SIG-M5 treated with dmso at 0.1 percent for 504 hours (cell line): Measurements from ENCODE around the gene EMC10.
"Not testable (repeated sequence)": the region's sequence is repeated elsewhere in the genome, so short reads cannot be mapped to it uniquely, and the experiment has no call there.

Source experiments
- DNase-seq: peaks from one replicate; lab custom pipeline; 2025; ENCODE audit not compliant: unreplicated experiment; lab: John Stamatoyannopoulos, UW

EMC10 gene

GRCh38 chr19:50512999-50513745, 36.9 kb downstream of the EMC10 start:
- no peak for DNase-seq

GRCh38 chr19:50513746-50514345, 37.5 kb downstream of the EMC10 start, which contains the start of gene ASPDH:
TSS of gene ASPDH (minus strand) at chr19:50513913. CDS start at chr19:50513823, 90 bp downstream.
- no peak for DNase-seq

- no peak for DNase-seq
Observed at GRCh38 chr19:50514346-50515167, 38.2 kb downstream of the EMC10 start.

DNA sequence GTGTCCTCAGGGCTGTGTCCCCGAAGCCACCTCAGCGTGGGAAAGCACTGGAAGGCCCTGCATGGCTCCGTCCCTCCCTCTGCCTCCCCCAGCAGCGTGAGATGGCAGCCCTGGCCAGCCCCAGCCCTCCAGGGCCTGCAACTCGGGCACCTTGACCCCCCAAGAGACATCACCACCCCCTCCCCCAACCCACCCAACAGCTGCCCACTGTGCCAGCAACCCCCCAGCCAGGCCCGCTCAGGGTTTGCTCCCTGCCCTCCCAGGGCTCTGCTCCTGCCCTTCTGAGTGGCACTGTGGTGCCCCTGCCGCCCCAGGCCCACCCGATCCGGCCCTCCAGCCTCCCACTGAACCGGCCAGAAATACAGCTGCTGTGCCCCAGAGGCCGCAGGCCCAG, 38.9 kb downstream of the EMC10 start:
- DNase-seq: no peak

GRCh38 chr19:50516456-50516855, 40.1 kb downstream of the EMC10 start:
- DNase-seq: no peak

DNA sequence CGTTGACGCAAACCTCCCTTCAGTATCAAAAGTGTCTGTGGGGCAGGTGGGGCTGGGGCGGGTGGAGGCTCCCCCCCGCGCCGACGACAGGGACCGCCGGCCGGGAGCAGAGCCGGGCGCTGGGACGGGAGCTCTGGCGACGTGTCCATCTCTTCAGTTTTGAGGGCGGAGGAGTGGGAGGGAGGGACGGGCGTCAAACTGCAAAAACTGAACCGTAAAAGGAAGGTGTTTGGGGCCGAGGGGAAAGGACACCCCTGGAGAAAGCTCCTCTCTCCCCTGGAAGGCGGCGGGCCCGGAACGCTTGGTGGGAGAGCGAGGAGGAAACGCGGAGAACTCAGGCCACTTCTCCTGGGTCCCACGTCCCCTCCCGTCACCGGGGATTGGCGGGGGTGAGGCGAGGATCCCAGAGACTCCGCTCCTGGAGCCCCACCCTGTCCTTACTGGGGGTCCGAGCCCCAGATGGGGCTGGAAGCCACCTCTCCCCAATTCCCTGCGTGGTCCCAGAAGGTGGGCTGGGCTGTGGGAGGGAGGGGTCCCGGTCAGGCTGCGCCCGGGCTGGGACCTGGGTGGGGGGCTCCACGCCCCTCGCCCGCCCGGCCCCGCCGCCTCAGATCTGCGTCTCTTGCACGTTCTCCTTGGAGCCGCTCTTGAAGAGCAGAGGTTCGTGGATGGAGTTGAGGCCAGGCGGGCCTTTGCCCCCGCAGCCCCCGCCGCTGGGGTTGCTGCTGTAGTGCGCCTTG, 40.8 kb downstream of the EMC10 start:
- no peak for DNase-seq

DNA sequence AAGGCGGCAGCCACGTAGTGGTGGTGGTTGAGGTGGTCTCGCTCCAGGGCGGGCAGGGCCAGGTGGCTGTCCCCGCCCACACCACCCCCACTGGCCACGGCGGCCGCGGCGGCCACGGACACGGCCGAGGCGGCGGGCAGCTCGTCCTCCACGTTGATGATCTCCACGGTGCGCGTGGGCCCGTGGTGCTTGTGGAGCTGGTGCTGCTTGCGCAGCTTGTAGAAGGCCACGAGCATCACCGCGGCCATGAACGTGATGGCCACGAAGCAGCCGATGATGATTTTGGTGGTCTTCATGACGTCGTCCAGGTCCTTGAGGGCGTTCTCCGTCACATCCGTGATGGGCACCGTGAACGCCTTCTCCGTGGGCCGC, 41.4 kb downstream of the EMC10 start:
- DNase-seq: no peak

DNA sequence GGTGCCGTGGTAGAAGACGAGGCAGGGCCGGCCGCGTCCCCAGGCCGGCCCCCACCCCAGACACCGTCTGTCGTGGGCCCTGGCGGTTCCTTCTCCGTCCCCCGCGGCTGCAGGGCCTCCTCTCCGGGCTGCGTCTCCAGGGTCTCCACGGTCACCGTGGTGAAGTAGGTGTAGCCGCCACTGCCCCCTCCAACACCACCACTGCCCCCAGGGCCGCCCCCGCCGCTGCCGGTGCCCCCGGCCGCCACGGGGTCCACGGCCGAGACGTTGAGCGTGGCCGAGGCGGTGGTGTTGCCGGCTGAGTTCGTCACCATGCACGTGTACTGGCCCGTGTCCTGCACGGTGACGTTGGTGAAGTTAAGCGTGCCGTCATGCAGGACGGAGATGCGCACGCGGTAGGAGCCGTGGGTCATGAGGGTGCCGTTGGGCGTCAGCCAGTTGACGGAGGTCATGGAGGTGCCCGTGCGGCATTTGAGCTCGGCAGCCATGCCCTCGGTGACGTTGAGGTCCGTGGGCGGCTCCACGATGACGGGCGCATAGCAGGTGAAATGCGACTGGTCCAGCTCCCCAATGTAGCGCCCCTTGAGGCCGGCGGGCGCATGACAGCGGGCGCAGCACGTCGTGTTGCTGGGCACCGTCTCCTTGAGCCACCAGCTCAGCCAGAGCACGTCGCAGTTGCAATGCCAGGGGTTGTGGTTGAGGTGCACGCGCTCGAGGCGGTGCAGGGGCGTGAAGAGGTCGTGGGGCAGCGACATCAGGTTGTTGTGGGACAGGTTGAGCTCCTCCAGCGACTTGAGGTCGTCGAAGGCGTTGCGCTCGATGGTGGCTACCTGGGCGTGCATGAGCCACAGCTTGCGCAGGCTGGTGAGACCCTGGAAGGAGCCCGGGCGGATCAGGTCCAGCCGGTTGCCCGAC, 42.0 kb downstream of the EMC10 start:
- no peak for DNase-seq

- DNase-seq: no peak
Observed at GRCh38 chr19:50519006-50519575, 42.8 kb downstream of the EMC10 start.

DNA sequence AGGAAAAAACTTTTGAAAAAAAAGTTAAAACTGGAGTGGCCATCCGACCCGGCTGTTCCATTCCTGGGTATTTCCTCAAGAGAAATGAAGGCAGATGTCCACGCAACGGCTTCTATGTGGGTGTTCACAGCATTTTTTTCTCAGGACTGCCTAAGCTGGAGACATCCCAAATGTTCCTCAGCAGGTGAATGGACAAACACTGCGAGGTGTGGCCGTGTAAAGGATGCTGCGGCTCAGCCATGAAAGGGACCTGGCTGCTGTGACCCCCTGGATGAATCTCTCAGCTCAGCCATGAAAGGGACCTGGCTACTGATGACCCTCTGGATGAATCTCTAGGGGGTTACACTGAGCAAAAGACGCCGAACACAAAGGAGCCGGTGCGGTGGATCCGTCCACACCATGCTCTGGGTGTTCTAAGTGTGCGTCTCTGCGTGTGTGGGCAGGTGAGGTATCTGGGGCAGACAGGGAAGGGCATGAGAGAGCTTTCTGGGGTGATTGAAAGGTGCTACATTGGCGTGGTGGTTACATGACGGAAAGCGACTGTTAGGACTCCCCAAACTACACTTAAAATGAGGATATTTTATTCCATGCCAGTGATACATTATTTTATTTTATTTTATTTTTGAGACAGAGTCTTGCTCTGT, 44.6 kb downstream of the EMC10 start:
- no peak for DNase-seq

DNA sequence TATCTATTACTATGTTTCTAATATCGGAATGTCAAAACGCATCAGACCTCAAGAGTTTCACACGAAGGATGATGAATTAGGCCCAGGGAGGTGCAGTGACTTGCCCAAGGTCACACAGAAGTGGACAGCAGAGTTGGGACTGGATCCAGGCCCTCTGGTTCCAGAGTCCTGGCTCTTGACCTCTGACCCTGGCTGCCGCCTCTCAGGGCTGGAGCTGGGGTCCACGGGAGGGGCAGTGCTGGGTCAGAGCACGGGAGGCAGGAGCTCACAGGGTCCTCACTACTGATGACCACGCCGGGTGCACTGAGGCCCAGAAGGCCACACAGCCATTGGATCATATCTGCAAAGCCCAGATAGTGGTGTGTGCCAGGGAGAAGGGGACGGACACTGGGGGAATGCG, 46.6 kb downstream of the EMC10 start:
- DNase-seq: no peak

DNA sequence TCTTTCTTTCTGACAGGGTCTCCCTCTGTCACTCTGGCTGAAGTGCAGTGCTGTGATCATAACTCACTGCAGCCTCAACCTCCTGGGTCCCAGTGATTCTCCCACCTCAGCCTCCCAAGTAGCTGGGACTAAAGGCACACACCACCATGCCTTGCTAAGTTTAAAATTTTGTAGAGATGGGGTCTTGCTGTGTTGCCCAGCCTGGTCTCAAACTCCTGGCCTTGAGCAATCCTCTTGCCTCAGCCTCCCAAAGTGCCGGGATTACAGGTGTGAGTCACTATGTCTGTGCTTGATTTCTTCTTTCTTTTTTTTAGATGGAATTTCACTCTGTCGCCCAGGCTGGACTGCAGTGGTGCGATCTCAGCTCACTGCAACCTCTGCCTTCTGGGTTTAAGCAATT, 51.7 kb downstream of the EMC10 start:
- not testable (repeated sequence) for DNase-seq

GRCh38 chr19:50531171-50531612, 54.9 kb downstream of the EMC10 start:
- no peak for DNase-seq

- no peak for DNase-seq
Observed at GRCh38 chr19:50532952-50533351, 56.6 kb downstream of the EMC10 start.

- no peak for DNase-seq
Observed at GRCh38 chr19:50534478-50534877, 58.2 kb downstream of the EMC10 start.

DNA sequence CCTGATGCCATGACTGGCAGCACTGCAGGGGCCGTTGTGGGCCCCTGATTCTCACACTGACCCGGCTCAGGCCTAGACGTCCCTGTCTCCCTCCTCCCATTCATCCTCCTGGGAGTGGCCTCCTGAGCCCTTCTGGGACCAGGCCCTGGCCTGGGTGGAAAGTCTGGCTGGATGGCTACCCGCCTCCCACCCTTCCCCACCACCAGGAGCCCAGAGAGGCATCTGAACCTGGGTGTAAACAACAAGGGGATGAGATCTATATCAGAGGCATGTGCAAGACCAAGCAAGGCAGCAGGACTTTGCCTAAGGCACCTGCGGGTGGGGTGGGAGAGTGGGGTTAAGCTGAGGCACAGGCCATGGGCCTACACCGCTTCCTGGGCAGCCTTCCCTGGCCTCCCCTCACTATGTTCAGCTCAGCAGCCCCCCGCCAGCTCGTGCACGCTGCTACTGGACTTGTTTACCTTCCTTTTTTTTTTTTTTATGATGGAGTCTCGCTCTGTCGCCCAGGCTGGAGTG, 59.4 kb downstream of the EMC10 start:
- DNase-seq: no peak

GRCh38 chr19:50536662-50537305, 60.5 kb downstream of the EMC10 start:
- DNase-seq: no peak

GRCh38 chr19:50537306-50537685, 61.0 kb downstream of the EMC10 start:
- no peak for DNase-seq
